Endothelial cell of umbilical vein (primary cell): Measurements from ENCODE around the gene KCNH8. TPM values are rescaled to one million over a fixed set of nuclear protein-coding genes. Genes with fewer than 3 reads are reported as not detected.

Experiments
- BruUV-seq: library from RNA; stranded (reverse); fragments of 400-500 nt; replicated peaks from 2 replicates; lab custom pipeline; 2021; lab: Mats Ljungman, UMichigan
- CTCF ChIA-PET: fragments of 300-600, 350-600 bp; sonication (Branson Sonifier 250); formaldehyde crosslinking; loops from one replicate; lab custom pipeline; 2021; ENCODE audit warnings: antibody characterized with exemption, inconsistent platforms; lab: Charles Lee
- POLR2A ChIA-PET: fragments of 300-600, 350-600 bp; sonication (Branson Sonifier 250); formaldehyde crosslinking; loops from one replicate; lab custom pipeline; 2021; ENCODE audit warnings: antibody characterized with exemption, inconsistent platforms; lab: Charles Lee
- DNase-seq: peaks from one replicate; pipeline ENCODE4 v3.0.0-alpha.2; 2011; ENCODE audit warnings: low read depth, low spot score
- FAIRE-seq: peaks from 2 replicates; lab custom pipeline; 2011; peaks lifted over from hg19 to GRCh38; lab: Jason Lieb, UNC
- H2AFZ ChIP-seq: 2 replicates; pipeline ENCODE4 v1.6.0; 2012; ENCODE audit warnings: low read depth, low read length, control low read depth, inconsistent platforms
- H3K27ac ChIP-seq: 2 replicates; pipeline ENCODE4 v1.5.1; 2011; ENCODE audit warnings: low read depth, mild to moderate bottlenecking, control low read depth, low read length, moderate library complexity; ENCODE audit not compliant: insufficient read depth
- H3K27me3 ChIP-seq, 2 experiments: 2 replicates each; pipeline versions ENCODE4 v1.6.0 to v1.6.1; 2011; ENCODE audit warnings: low read length in 2 of 2, mixed read lengths in 1 of 2; ENCODE audit not compliant: control insufficient read depth in 2 of 2, insufficient read depth in 2 of 2
- H3K36me3 ChIP-seq, 2 experiments: 2 replicates in 1 of 2; 3 replicates in 1 of 2; pipeline ENCODE4 v1.5.1; 2011; ENCODE audit warnings: low read length in 2 of 2, mild to moderate bottlenecking in 1 of 2, moderate library complexity in 1 of 2; ENCODE audit not compliant: control insufficient read depth in 2 of 2, insufficient read depth in 2 of 2; ENCODE audit errors: extremely low read depth in 1 of 2
- H3K4me1 ChIP-seq: 3 replicates; pipeline ENCODE4 v1.5.1; 2011; ENCODE audit warnings: mild to moderate bottlenecking, low read length; ENCODE audit not compliant: control insufficient read depth, insufficient read depth; ENCODE audit errors: extremely low read depth
- H3K4me2 ChIP-seq: 2 replicates; pipeline ENCODE4 v1.6.1; 2011; ENCODE audit warnings: low read length, control low read depth, mixed read lengths; ENCODE audit not compliant: insufficient read depth
- H3K4me3 ChIP-seq, 3 experiments: fragments of 200-600 bp in 1 of 3; sonication (generic), shearing (Covaris generic) in 1 of 3; replicated peaks in 1 of 3; 2 replicates each; pipeline ENCODE4 v1.5.1; 2011 to 2016; ENCODE audit warnings: control low read depth in 3 of 3, low read length in 3 of 3, mild to moderate bottlenecking in 2 of 3, inconsistent platforms in 1 of 3, low read depth in 1 of 3, moderate library complexity in 1 of 3; ENCODE audit not compliant: insufficient read depth in 1 of 3
- H3K79me2 ChIP-seq: 2 replicates; pipeline ENCODE4 v1.6.0; 2012; ENCODE audit warnings: low read length, inconsistent platforms; ENCODE audit not compliant: control insufficient read depth, insufficient read depth
- H3K9ac ChIP-seq: replicated peaks from 2 replicates; pipeline ENCODE3; 2011; ENCODE audit warnings: low read length, control low read depth; ENCODE audit not compliant: insufficient read depth; ENCODE audit errors: extremely low read depth
- H3K9me1 ChIP-seq: replicated peaks from 3 replicates; pipeline ENCODE4 v1.6.0; 2011; ENCODE audit warnings: mild to moderate bottlenecking, low read length; ENCODE audit not compliant: control insufficient read depth, insufficient read depth; ENCODE audit errors: extremely low read depth
- H3K9me3 ChIP-seq: replicated peaks from 2 replicates; pipeline ENCODE4 v1.5.1; 2012; ENCODE audit warnings: low read length, inconsistent platforms; ENCODE audit not compliant: control insufficient read depth, insufficient read depth
- H4K20me1 ChIP-seq: replicated peaks from 2 replicates; pipeline ENCODE3; 2011; ENCODE audit warnings: mild to moderate bottlenecking, low read length; ENCODE audit not compliant: control insufficient read depth, insufficient read depth; ENCODE audit errors: extremely low read depth
- EZH2 ChIP-seq: IDR thresholded peaks from 2 replicates; pipeline ENCODE4 v1.6.1; 2012; ENCODE audit warnings: borderline replicate concordance, low read depth, mild to moderate bottlenecking, moderate library complexity, low read length, inconsistent platforms; ENCODE audit not compliant: severe bottlenecking
- FOS ChIP-seq: IDR thresholded peaks from 2 replicates; pipeline ENCODE4 v1.6.1; 2011; ENCODE audit warnings: mild to moderate bottlenecking, low read length, moderate library complexity, borderline replicate concordance; ENCODE audit not compliant: insufficient read depth
- GATA2 ChIP-seq: IDR thresholded peaks from 2 replicates; pipeline ENCODE4 v1.7.0; 2011; ENCODE audit warnings: low read depth, mild to moderate bottlenecking, moderate library complexity, mixed read lengths, low read length; ENCODE audit not compliant: insufficient read length, insufficient read depth
- JUN ChIP-seq: IDR thresholded peaks from 2 replicates; pipeline ENCODE4 v1.6.1; 2011; ENCODE audit warnings: borderline replicate concordance, low read depth; ENCODE audit not compliant: insufficient read length, insufficient read depth
- MYC ChIP-seq: IDR thresholded peaks from one replicate; pipeline ENCODE4 v1.6.1; 2011; ENCODE audit warnings: mild to moderate bottlenecking, low read depth, low read length
- POLR2A ChIP-seq: IDR thresholded peaks from 2 replicates; pipeline ENCODE4 v1.6.1; 2012; ENCODE audit warnings: low read depth, mild to moderate bottlenecking, control low read depth, low read length
- POLR2AphosphoS5 ChIP-seq: IDR thresholded peaks from 2 replicates; pipeline ENCODE4 v1.6.1; 2012; ENCODE audit warnings: low read depth, mild to moderate bottlenecking, control low read depth, low read length, moderate library complexity; ENCODE audit not compliant: insufficient read depth
- dilution Hi-C: fragments of 300-500 bp; cut with MboI; formaldehyde crosslinking; loops from one replicate; pipeline ENCODE4 v1.15.0; 2019; ENCODE audit warnings: low sequenced_read_pairs; ENCODE audit not compliant: extremely low pct_ligation_motif_present
- intact Hi-C: fragments of 100-400 bp; cut with micrococcal nuclease; formaldehyde crosslinking; loops from one replicate; pipeline ENCODE4 v1.10.0; 2022
- polyA plus RNA-seq, 4 experiments: library from polyadenylated mRNA; depleted of rRNA in 3 of 4; stranded (reverse) in 3 of 4; unstranded in 1 of 4; fragments of >200 nt; gene quantifications; 2 replicates each; pipeline versions ENCODE4 v1.2.1 to v1.2.3, GENCODE V29; 2011 to 2012; ENCODE audit warnings: missing spikeins in 1 of 4
- total RNA-seq: library from RNA; stranded (reverse); gene quantifications from 2 replicates; pipeline ENCODE4 v1.2.3, GENCODE V29; 2021
- TF ChIP-seq, protein P1 (sequence below): IDR thresholded peaks from 2 replicates; pipeline ENCODE4 v1.6.1; 2011; ENCODE audit not compliant: insufficient read depth, insufficient read length
- TF ChIP-seq, protein P2 (sequence below), 2 donors: IDR thresholded peaks; 1 replicate in 1 of 2; 2 replicates in 1 of 2; pipeline ENCODE4 v1.5.1; 2011; ENCODE audit warnings: low read length in 2 of 2, mild to moderate bottlenecking in 2 of 2, moderate library complexity in 2 of 2, control low read depth in 1 of 2, inconsistent platforms in 1 of 2, low read depth in 1 of 2; ENCODE audit not compliant: insufficient read depth in 1 of 2; ENCODE audit errors: extremely low read depth in 1 of 2

The KCNH8 gene
- total and polyA plus RNA-seq, 2 donors (not counting 3 experiments of a cell fraction or from before 2014, with no cell fraction given): not detected

DNA sequence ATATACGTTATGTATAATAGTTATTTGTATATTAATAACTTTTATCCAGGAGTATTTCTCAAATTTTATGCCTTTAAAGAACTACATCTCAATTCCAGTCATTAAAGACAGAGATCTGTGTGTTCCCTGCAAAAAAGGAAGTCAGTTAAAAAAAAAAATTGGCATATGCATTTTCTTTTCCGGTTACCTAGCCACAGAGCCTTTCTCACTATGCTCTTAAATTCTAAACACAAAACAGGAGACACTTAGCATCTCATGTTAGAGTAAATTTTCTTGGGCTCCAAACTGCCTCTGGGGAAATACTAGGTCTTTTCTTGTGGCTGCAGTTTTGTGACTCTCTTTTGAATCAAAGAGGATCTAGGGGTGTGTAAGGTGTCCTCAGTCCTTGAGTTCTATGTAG lies 105.9 kb downstream of the KCNH8 start:
- no peaks in the 10 kb centered on the region for H3K79me2 ChIP-seq
- no peaks in the 10 kb centered on the region for H3K27me3 ChIP-seq
- H3K9me1 ChIP-seq: no peaks in the 10 kb centered on the region
- ChIA-PET POLR2A (no interaction called here), CTCF (no interaction called here)
- peaks cover 4% of the 10 kb centered on the region for H3K9me3 ChIP-seq
- H3K27ac ChIP-seq: no peak overlapping the region
- H2AFZ ChIP-seq: no peak overlapping the region
- BruUV-seq: no TSS peak
- no peaks in the 10 kb centered on the region for H3K36me3 ChIP-seq
- no peaks in the 10 kb centered on the region for H4K20me1 ChIP-seq
- no peak for DNase-seq
- H3K9ac ChIP-seq: no peak overlapping the region
- intact Hi-C loops (no loop called here), dilution Hi-C loops (no loop called here)
- H3K4me3 ChIP-seq: no peak overlapping the region
- H3K4me2 ChIP-seq: no peak overlapping the region
- FAIRE-seq: no peak
- H3K4me1 ChIP-seq: no peaks in the 10 kb centered on the region
- TF ChIP-seq, protein P1, sequence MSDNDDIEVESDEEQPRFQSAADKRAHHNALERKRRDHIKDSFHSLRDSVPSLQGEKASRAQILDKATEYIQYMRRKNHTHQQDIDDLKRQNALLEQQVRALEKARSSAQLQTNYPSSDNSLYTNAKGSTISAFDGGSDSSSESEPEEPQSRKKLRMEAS: no peak
- TF ChIP-seq FOS (no peak), POLR2AphosphoS5 (no peak), POLR2A (no peak), JUN (no peak), EZH2 (no peak), MYC (no peak), GATA2 (no peak)
- TF ChIP-seq, protein P2, sequence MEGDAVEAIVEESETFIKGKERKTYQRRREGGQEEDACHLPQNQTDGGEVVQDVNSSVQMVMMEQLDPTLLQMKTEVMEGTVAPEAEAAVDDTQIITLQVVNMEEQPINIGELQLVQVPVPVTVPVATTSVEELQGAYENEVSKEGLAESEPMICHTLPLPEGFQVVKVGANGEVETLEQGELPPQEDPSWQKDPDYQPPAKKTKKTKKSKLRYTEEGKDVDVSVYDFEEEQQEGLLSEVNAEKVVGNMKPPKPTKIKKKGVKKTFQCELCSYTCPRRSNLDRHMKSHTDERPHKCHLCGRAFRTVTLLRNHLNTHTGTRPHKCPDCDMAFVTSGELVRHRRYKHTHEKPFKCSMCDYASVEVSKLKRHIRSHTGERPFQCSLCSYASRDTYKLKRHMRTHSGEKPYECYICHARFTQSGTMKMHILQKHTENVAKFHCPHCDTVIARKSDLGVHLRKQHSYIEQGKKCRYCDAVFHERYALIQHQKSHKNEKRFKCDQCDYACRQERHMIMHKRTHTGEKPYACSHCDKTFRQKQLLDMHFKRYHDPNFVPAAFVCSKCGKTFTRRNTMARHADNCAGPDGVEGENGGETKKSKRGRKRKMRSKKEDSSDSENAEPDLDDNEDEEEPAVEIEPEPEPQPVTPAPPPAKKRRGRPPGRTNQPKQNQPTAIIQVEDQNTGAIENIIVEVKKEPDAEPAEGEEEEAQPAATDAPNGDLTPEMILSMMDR (IDR thresholded peaks at IDR 0.05; ENCODE audit: extremely low read depth in 1 of 2, insufficient read depth in 1 of 2, low read depth in 1 of 2, low read length in 2 of 2): no peak
